ENCODE results near the gene TMEM229A.
"Not testable (repeated sequence)": the region's sequence is repeated elsewhere in the genome, so short reads cannot be mapped to it uniquely, and the experiment has no call there.

Gene TMEM229A

GRCh38 chr7:124033095-124033806 is 384 bp upstream of the TMEM229A start:
- FAIRE-seq (no peak), DNase-seq (ENCODE audit: low spot score) (peak; percentile 4)

- DNase-seq (ENCODE audit: low spot score), result no peak
- no peak for FAIRE-seq
Observed at GRCh38 chr7:124031919-124032318, 948 bp downstream of the TMEM229A start.

- DNase-seq (ENCODE audit: low spot score) (no peak), FAIRE-seq (no peak)
Observed at GRCh38 chr7:124031406-124031805, 1.5 kb downstream of the TMEM229A start.

GRCh38 chr7:124030964-124031363 is 1.9 kb downstream of the TMEM229A start:
- FAIRE-seq, result no peak

GRCh38 chr7:124029396-124030188 is 3.3 kb downstream of the TMEM229A start:
- FAIRE-seq, result no peak
- no peak for DNase-seq (ENCODE audit: low spot score)

More at GRCh38 chr7:124030964-124031363, 1.9 kb downstream of the TMEM229A start:
- no peak for DNase-seq (ENCODE audit: low spot score)

GRCh38 chr7:124027236-124027635 is 5.6 kb downstream of the TMEM229A start:
- DNase-seq (ENCODE audit: low spot score) (no peak), FAIRE-seq (no peak)

- not testable (repeated sequence) for FAIRE-seq; DNase-seq (ENCODE audit: low spot score)
Observed at GRCh38 chr7:124024329-124024728, 8.5 kb downstream of the TMEM229A start.

- no peak for DNase-seq (ENCODE audit: low spot score)
- FAIRE-seq, result no peak
Observed at GRCh38 chr7:124022551-124022950, 10.3 kb downstream of the TMEM229A start.

GRCh38 chr7:124020060-124020459 is 12.8 kb downstream of the TMEM229A start:
- FAIRE-seq, result no peak
- no peak for DNase-seq (ENCODE audit: low spot score)

- FAIRE-seq (no peak), DNase-seq (ENCODE audit: low spot score) (no peak)
Observed at GRCh38 chr7:124013306-124013705, 19.6 kb downstream of the TMEM229A start.

GRCh38 chr7:124012864-124013263 is 20.0 kb downstream of the TMEM229A start:
- no peak for FAIRE-seq
- no peak for DNase-seq (ENCODE audit: low spot score)

- DNase-seq (ENCODE audit: low spot score), result no peak
- FAIRE-seq, result no peak
Observed at GRCh38 chr7:124009321-124009720, 23.5 kb downstream of the TMEM229A start.

GRCh38 chr7:124008296-124008695 is 24.6 kb downstream of the TMEM229A start:
- DNase-seq (ENCODE audit: low spot score); FAIRE-seq: not testable (repeated sequence)

GRCh38 chr7:123999703-124000102 is 33.2 kb downstream of the TMEM229A start:
- DNase-seq (ENCODE audit: low spot score) (no peak), FAIRE-seq (no peak)

- no peak for DNase-seq (ENCODE audit: low spot score)
Observed at GRCh38 chr7:123998921-123999320, 33.9 kb downstream of the TMEM229A start.

GRCh38 chr7:123996327-123996625 is 36.6 kb downstream of the TMEM229A start:
- no peak for FAIRE-seq
- DNase-seq (ENCODE audit: low spot score), result no peak

More at GRCh38 chr7:123998921-123999320, 33.9 kb downstream of the TMEM229A start:
- FAIRE-seq, result no peak

GRCh38 chr7:123995617-123996326 is 37.1 kb downstream of the TMEM229A start:
- FAIRE-seq (no peak), DNase-seq (ENCODE audit: low spot score) (no peak)

GRCh38 chr7:123994449-123994848 is 38.4 kb downstream of the TMEM229A start:
- no peak for FAIRE-seq
- DNase-seq (ENCODE audit: low spot score), result no peak

- FAIRE-seq (no peak), DNase-seq (ENCODE audit: low spot score) (no peak)
Observed at GRCh38 chr7:123993996-123994395, 38.9 kb downstream of the TMEM229A start.

GRCh38 chr7:123992913-123993518 is 39.9 kb downstream of the TMEM229A start:
- FAIRE-seq, result no peak

GRCh38 chr7:123987445-123987844 is 45.4 kb downstream of the TMEM229A start:
- DNase-seq (ENCODE audit: low spot score) (no peak), FAIRE-seq (no peak)

More at GRCh38 chr7:123992913-123993518, 39.9 kb downstream of the TMEM229A start:
- DNase-seq (ENCODE audit: low spot score), result no peak

Measured in urothelium cell line (cell line).